B cell (primary cell): Measurements from ENCODE around the gene RAB9A. TPM values are rescaled to one million over a fixed set of nuclear protein-coding genes. Genes with fewer than 3 reads are reported as not detected.

Experiments used
- ATAC-seq: fragments of 200-7000 bp; cut with Tn5 transposase; one replicate; pipeline ENCODE4 v1.10.0; 2021; ENCODE audit warnings: low read depth, mild to moderate bottlenecking, moderate number of reproducible peaks, moderate library complexity
- CTCF ChIA-PET: fragments of 350-600 bp; sonication (Branson Sonifier 250); formaldehyde crosslinking; loops from one replicate; lab custom pipeline; 2021; ENCODE audit warnings: antibody characterized with exemption, inconsistent platforms; lab: Charles Lee
- POLR2A ChIA-PET: fragments of 350-600 bp; sonication (Branson Sonifier 250); formaldehyde crosslinking; loops from one replicate; lab custom pipeline; 2021; ENCODE audit warnings: antibody characterized with exemption; lab: Charles Lee
- DNase-seq: peaks from one replicate; pipeline ENCODE4 v3.0.0; 2013
- H2AFZ ChIP-seq: 2 replicates; pipeline ENCODE4 v1.6.1; 2012; ENCODE audit warnings: mild to moderate bottlenecking, low read depth, low read length; ENCODE audit not compliant: insufficient read depth, poor library complexity, severe bottlenecking
- H3K27ac ChIP-seq, 2 donors: 1 replicate in 1 of 2; 2 replicates in 1 of 2; pipeline ENCODE4 v1.5.1; 2012 to 2013; ENCODE audit warnings: low read length in 2 of 2, mild to moderate bottlenecking in 2 of 2, moderate library complexity in 1 of 2
- H3K27me3 ChIP-seq, 4 experiments: fragments of 200-600 bp in 1 of 4; sonication (generic) in 1 of 4; replicated peaks in 1 of 4; 1 replicate in 2 of 4; 2 replicates in 2 of 4; pipeline versions ENCODE4 v1.6.1 to v1.7.0; 2013 to 2016; ENCODE audit warnings: low read length in 3 of 4, mild to moderate bottlenecking in 2 of 4, mixed read lengths in 1 of 4, moderate library complexity in 1 of 4; ENCODE audit not compliant: insufficient read depth in 4 of 4, control insufficient read depth in 3 of 4; ENCODE audit errors: control extremely low read depth in 1 of 4
- H3K36me3 ChIP-seq, 2 experiments: replicated peaks in 1 of 2; 1 replicate in 1 of 2; 2 replicates in 1 of 2; pipeline versions ENCODE4 v1.6.1 to v1.7.1; 2013; ENCODE audit warnings: low read length in 1 of 2; ENCODE audit not compliant: insufficient read depth in 2 of 2, control insufficient read depth in 1 of 2; ENCODE audit errors: control extremely low read depth in 1 of 2, extremely low read depth in 1 of 2
- H3K4me1 ChIP-seq, 2 donors: fragments of 200-600 bp in 1 of 2; sonication (generic) in 1 of 2; 1 replicate in 1 of 2; 2 replicates in 1 of 2; pipeline versions ENCODE4 v1.5.1 to v1.6.1; 2013 to 2017; ENCODE audit warnings: low read length in 2 of 2; ENCODE audit not compliant: control insufficient read depth in 2 of 2, insufficient read depth in 2 of 2
- H3K4me2 ChIP-seq: replicated peaks from 2 replicates; pipeline ENCODE3; 2012; ENCODE audit warnings: mild to moderate bottlenecking, low read depth, low read length; ENCODE audit not compliant: poor library complexity, severe bottlenecking
- H3K4me3 ChIP-seq, 5 experiments: fragments of 200-600 bp in 1 of 5; sonication (generic) in 1 of 5; 1 replicate in 3 of 5; 2 replicates in 2 of 5; pipeline versions ENCODE4 v1.5.1 to v1.7.0; 2011 to 2016; ENCODE audit warnings: low read length in 4 of 5, mild to moderate bottlenecking in 4 of 5, low read depth in 2 of 5, control low read depth in 1 of 5, moderate library complexity in 1 of 5; ENCODE audit not compliant: insufficient read depth in 1 of 5; ENCODE audit errors: control extremely low read depth in 1 of 5, extremely low read depth in 1 of 5
- H3K79me2 ChIP-seq: fragments of 200-600 bp; sonication (generic); one replicate; pipeline ENCODE4 v1.6.0; 2016; ENCODE audit warnings: low read length; ENCODE audit not compliant: control insufficient read depth, insufficient read depth
- H3K9ac ChIP-seq: fragments of 200-600 bp; sonication (generic); 2 replicates; pipeline ENCODE4 v1.6.1; 2017; ENCODE audit warnings: mild to moderate bottlenecking, low read length, moderate library complexity
- H3K9me3 ChIP-seq, 3 donors: one replicate each; pipeline versions ENCODE4 v1.6.1 to v1.7.1; 2013; ENCODE audit warnings: low read length in 2 of 3; ENCODE audit not compliant: control insufficient read depth in 2 of 3, insufficient read depth in 1 of 3; ENCODE audit errors: control extremely low read depth in 1 of 3
- H4K20me1 ChIP-seq: 2 replicates; pipeline ENCODE4 v1.6.0; 2012; ENCODE audit warnings: mild to moderate bottlenecking, low read length; ENCODE audit not compliant: insufficient read depth, control insufficient read depth, poor library complexity, severe bottlenecking
- H3K27ac Mint-ChIP-seq: one replicate; pipeline ENCODE4 v1.8.0; 2021; ENCODE audit warnings: mixed read lengths
- H3K27me3 Mint-ChIP-seq: one replicate; pipeline ENCODE4 v1.8.0; 2021; ENCODE audit warnings: mixed read lengths
- H3K4me1 Mint-ChIP-seq: one replicate; pipeline ENCODE4 v1.8.0; 2021; ENCODE audit warnings: mixed read lengths
- H3K4me3 Mint-ChIP-seq: one replicate; pipeline ENCODE4 v1.8.0; 2021; ENCODE audit warnings: mixed read lengths
- H3K9me3 Mint-ChIP-seq: one replicate; pipeline ENCODE4 v1.8.0; 2022; ENCODE audit warnings: mixed read lengths; ENCODE audit not compliant: insufficient read depth
- EZH2 ChIP-seq: IDR thresholded peaks from 2 replicates; pipeline ENCODE4 v1.6.1; 2012; ENCODE audit warnings: borderline replicate concordance, low read depth, mild to moderate bottlenecking, moderate library complexity, low read length; ENCODE audit not compliant: insufficient read depth, poor library complexity, severe bottlenecking
- WGBS: methylation state at CpG from one replicate; pipeline ENCODE4 v1.1.5; 2013; ENCODE audit warnings: missing lambda C conversion rate; ENCODE audit not compliant: insufficient coverage; 5-methylcytosine and 5-hydroxymethylcytosine counted together
- intact Hi-C: fragments of 100-400 bp; cut with micrococcal nuclease; formaldehyde crosslinking; loops from one replicate; pipeline ENCODE4 v1.10.0; 2022
- polyA plus RNA-seq: library from polyadenylated mRNA; depleted of rRNA; stranded (reverse); fragments of >200 nt; gene quantifications from 2 replicates; pipeline ENCODE4 v1.2.3, GENCODE V29; 2012
- total RNA-seq, 2 donors: library from RNA; stranded (reverse); fragments of 120-200 nt in 1 of 2; gene quantifications; 1 replicate in 1 of 2; 2 replicates in 1 of 2; pipeline versions ENCODE4 v1.2.3 to v1.2.4, GENCODE V29; 2013 to 2022
- TF ChIP-seq, protein P1 (sequence below): fragments of 200-600 bp; IDR thresholded peaks from one replicate; pipeline ENCODE4 v1.8.0; 2022; ENCODE audit warnings: antibody characterized with exemption, mild to moderate bottlenecking

RAB9A gene
- total and polyA plus RNA-seq, 2 donors (not counting 1 experiment from before 2014, with no cell fraction given), result 11.9 to 16.7 TPM

DNA sequence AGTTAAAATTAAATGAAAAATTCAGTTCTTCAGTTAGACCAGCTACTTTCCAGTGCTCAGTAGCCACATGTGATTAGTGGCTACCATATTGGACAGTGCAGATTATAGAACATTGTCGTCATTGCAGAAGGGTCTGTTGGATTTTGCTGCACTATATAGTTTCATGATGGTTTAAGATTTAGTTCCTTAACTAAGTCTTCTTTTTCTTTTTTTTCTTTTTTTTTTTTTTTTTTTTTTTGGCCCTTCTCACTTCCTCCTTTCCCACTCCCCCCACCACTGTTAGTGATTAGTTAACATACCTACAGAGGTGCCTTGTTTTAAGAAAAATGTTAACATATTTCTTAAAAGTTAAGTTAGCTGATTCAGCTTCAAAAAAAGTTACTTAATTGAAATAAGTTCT, 9.0 kb downstream of the RAB9A start:
- peak overlapping the region; percentile 62 for H3K4me2 ChIP-seq
- WGBS, result no CpG with 5 or more reads among the region's 1 CpG
- peak overlapping the region in 1 of 5 experiments; percentile 6 for H3K4me3 ChIP-seq
- peaks cover 79% of the 10 kb centered on the region for H3K79me2 ChIP-seq
- no peak overlapping the region for H2AFZ ChIP-seq
- peaks cover 61 to 80% of the 10 kb centered on the region in 2 donors for H3K4me1 ChIP-seq
- no peaks in the 10 kb centered on the region for H3K36me3 ChIP-seq
- DNase-seq (peak; percentile 52), ATAC-seq (no peak)
- H3K4me3 Mint-ChIP-seq, result peak overlapping the region; percentile 59
- H3K27me3 Mint-ChIP-seq, result no peaks in the 10 kb centered on the region
- H3K27ac ChIP-seq, result peak overlapping the region; percentile 52 to 57
- peak overlapping the region; percentile 31 for H3K9ac ChIP-seq
- H3K4me1 Mint-ChIP-seq, result peaks cover 80% of the 10 kb centered on the region
- no peaks in the 10 kb centered on the region for H3K9me3 Mint-ChIP-seq
- no peaks in the 10 kb centered on the region for H3K9me3 ChIP-seq
- intact Hi-C loops, result loop anchor here (1.0 to 2.0 kb wide), 2 partner anchors 9 to 35 kb away; partner anchors contain the start of gene RAB9A
- no peaks in the 10 kb centered on the region for H3K27me3 ChIP-seq
- H4K20me1 ChIP-seq, result peaks cover 28% of the 10 kb centered on the region
- CTCF ChIA-PET, result interaction anchor here (0.8 to 2.1 kb wide), 6 partner anchors 9 to 50 kb away, joined by 3 to 14 read pairs (median 4); partner anchors contain the start of genes OFD1, RAB9A and TRAPPC2
- POLR2A ChIA-PET, result interaction anchor here (0.5 to 1.3 kb wide), 2 partner anchors 17 to 36 kb away, joined by 6 to 7 read pairs; partner anchors contain the start of genes OFD1 and TRAPPC2
- peak overlapping the region; percentile 37 for H3K27ac Mint-ChIP-seq
- TF ChIP-seq, protein P1, sequence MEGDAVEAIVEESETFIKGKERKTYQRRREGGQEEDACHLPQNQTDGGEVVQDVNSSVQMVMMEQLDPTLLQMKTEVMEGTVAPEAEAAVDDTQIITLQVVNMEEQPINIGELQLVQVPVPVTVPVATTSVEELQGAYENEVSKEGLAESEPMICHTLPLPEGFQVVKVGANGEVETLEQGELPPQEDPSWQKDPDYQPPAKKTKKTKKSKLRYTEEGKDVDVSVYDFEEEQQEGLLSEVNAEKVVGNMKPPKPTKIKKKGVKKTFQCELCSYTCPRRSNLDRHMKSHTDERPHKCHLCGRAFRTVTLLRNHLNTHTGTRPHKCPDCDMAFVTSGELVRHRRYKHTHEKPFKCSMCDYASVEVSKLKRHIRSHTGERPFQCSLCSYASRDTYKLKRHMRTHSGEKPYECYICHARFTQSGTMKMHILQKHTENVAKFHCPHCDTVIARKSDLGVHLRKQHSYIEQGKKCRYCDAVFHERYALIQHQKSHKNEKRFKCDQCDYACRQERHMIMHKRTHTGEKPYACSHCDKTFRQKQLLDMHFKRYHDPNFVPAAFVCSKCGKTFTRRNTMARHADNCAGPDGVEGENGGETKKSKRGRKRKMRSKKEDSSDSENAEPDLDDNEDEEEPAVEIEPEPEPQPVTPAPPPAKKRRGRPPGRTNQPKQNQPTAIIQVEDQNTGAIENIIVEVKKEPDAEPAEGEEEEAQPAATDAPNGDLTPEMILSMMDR, result no peak
- no peak for TF ChIP-seq EZH2

DNA sequence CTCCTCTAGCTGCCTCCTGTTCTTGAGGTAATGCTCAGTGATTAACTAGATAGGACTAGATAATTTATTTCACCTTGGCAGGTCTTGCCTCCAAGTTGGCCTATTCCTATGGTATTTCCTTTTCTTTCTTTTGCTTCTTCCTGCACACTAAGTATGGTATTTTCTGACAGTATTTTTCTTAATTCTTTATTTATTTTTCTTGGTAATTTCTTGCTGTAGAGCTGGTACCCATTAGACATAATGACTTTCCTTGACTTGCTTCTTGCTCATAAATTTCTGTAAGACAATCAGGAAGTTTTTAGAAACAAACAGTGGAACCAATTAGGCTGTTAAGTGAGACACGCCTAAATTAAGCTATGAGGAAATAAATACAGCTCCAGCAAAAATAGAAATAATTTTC, 9.5 kb downstream of the RAB9A start:
- no peaks in the 10 kb centered on the region for H3K9me3 ChIP-seq
- no peak for DNase-seq
- peak overlapping the region; percentile 31 for H3K9ac ChIP-seq
- H3K79me2 ChIP-seq, result peaks cover 79% of the 10 kb centered on the region
- H3K27me3 Mint-ChIP-seq, result no peaks in the 10 kb centered on the region
- no peak overlapping the region for H3K4me3 Mint-ChIP-seq
- ATAC-seq, result no peak
- H3K9me3 Mint-ChIP-seq, result no peaks in the 10 kb centered on the region
- H3K27me3 ChIP-seq, result no peaks in the 10 kb centered on the region
- no peaks in the 10 kb centered on the region for H3K36me3 ChIP-seq
- peak overlapping the region in 1 of 5 experiments; percentile 1 for H3K4me3 ChIP-seq
- peaks cover 28% of the 10 kb centered on the region for H4K20me1 ChIP-seq
- intact Hi-C loops, result loop anchor here (2.0 kb wide), 1 partner anchor 34 kb away; no protein-coding TSS in a partner anchor
- ChIA-PET POLR2A (interaction anchor here (1.3 kb wide), 1 partner anchor 36 kb away, joined by 6 read pairs; the partner anchor contains the start of genes OFD1 and TRAPPC2), CTCF (interaction anchor here (0.8 to 2.1 kb wide), 6 partner anchors 10 to 49 kb away, joined by 3 to 14 read pairs (median 4); partner anchors contain the start of genes OFD1, RAB9A and TRAPPC2)
- H2AFZ ChIP-seq, result no peak overlapping the region
- peaks cover 76% of the 10 kb centered on the region for H3K4me1 Mint-ChIP-seq
- TF ChIP-seq, protein P1, result no peak
- no peak for TF ChIP-seq EZH2
- no peak overlapping the region for H3K27ac ChIP-seq
- no CpG with 5 or more reads among the region's 1 CpG for WGBS
- peaks cover 56 to 75% of the 10 kb centered on the region in 2 donors for H3K4me1 ChIP-seq
- no peak overlapping the region for H3K27ac Mint-ChIP-seq
- H3K4me2 ChIP-seq, result peak overlapping the region; percentile 62
